GM18867 (cell line): ENCODE measurements around the gene SLC37A1.

ENCODE experiments used
- ATAC-seq: cut with Tn5 transposase; IDR thresholded peaks from one replicate; pipeline ENCODE4 v1.9.1; 2021; ENCODE audit warnings: mild to moderate bottlenecking, moderate library complexity; ENCODE audit not compliant: unreplicated experiment

Gene SLC37A1

DNA sequence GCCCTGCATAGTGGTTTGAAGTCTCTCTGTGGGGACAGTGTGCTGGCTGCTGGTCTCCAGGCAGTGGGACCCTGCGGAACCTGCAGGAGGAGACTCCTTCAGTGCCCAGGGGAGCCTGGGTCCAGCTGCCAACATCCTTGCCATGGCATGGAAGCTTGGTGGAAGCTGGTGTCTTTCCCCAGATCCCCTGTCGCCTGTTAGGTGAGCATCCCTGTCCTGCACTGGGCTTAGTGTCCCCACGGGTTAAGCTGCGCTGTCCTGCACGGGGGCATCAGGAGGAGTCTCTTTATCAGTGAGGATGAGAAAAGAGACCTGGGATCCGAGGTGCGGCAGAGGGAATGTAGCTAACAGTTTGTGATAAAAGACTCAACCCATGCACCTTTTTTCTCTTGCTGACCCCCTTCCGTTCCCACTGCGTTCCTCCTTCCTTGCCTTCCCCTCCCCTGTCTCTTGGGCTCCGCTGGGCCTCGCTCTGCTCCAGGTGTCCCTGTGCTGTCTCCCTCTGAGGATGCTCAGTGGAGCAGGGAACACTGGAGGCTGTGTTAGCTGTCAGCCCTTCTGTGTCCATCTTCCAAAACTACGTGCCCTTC lies 59.3 kb downstream of the SLC37A1 start:
- ATAC-seq, result no peak

DNA sequence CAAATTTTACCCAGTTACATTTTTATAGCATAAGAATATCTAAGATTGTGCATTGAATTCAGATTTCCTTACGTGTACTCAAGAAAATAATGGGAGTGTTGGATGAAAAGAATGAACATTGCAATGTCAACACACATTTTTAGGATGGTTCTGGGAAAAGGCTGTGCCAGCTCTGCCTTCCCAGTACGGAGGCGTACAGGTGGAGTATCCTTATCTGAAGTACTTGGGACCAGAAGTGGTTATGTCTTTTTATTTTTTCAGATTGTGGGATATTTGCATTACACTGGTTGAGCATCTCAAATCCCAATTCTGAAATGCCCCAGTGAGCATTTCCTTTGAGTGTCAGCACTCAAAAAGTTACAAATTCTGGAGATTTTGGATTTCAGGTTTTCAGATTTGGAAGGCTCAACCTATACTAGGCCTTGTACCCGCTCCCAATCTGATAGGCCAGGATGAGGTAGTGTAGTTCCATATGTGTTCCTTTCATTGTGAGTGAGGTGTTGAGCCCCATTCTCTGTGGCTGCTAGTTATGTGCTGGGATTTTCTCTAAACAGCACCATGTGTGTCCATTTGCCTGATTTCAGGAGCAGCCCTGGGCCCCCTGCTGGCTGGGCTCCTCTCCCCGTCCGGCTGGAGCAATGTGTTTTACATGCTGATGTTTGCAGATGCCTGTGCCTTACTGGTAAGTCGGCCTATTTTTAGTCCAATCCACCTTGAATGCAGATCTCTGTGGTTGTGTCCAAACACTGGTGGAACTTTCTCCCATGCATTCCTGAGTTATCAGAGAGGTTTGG lies 60.8 kb downstream of the SLC37A1 start:
- ATAC-seq, result no peak

DNA sequence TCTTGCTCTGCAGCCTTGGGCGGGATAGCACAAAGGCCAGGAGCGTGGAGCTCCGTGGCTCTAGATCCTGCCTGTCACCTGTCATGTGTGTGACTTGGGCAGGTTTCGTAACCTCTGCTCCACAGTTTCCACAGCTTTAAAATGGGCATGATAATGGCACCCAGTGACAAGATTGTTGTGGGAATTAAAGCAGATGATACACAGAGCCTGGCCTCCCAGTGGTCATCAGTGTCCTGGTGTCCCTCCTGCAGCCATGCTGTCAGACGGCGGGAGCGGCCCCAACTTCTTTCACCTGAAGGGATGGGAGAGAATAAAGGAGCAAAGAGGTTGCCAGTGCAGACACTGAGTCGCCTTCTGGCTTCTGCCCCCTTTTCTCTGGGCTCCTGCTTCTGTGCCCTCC lies 61.5 kb downstream of the SLC37A1 start:
- ATAC-seq, result no peak

DNA sequence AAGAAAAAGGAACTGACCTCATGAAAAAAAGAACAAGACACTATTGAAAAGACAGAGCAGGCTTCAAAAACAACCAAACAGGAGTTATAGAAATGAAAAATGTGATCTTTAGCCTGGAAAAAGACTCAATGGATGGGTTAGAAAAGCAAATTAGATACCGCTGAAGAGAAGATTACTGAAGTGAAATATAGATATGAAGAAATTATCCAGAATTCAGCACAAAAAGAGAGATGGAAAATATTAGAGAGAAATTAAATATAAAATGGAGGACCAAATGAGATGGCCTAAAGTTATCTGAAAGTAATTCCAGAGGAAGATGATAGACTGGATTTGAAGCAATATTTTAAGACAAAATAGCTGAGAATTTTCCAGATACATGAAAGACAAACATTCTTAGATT lies 63.0 kb downstream of the SLC37A1 start:
- ATAC-seq, result no peak

DNA sequence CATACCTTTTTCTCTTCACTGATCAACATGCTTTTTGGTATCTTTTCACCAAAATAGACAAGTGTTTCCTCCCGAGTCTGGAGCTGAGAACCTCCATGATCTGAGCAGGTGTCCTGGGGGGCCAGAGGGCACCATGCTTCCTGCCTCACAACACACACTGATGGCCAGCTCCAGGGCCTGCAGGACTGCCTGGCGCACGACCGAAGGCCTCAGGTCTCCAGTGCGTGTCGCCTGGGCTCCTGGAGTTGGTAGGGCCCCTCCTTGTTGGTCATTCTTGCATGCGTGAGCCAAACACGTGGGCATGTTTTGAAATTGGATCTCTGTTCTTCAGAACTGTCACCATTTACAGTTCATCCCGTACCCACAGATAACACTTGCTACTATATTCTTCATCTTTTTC lies 64.4 kb downstream of the SLC37A1 start:
- no peak for ATAC-seq

DNA sequence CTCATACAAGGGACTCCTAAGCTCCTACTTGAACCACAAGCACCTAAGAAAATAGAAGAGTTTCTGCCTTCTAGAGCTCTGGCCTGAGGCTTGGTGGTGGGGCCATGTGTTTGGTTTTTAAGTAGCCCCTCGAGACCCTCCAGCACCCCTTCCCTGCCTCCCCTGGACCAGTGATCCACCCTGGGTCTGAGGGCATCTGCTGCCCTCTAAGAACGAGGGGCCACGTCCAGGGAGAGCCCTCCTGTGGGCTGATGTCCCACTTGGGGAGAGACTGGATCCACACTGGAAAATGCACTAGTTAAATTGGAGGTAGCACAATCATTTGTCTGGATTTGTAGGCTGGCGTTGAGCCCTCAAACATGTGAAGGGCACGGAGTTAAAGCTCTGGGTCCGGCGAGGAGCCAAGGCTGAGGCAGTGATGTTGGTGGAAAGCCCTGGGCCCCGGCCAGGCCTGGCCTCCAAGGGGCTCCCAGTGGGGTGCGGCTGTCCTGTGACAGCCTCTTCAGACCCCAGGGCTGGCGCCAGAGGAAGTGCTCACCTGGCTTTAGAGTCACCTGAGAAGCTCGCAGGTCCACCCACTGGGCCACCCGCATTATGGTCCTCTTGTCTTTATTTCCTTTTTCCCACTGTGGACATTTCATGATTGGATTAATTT lies 65.2 kb downstream of the SLC37A1 start:
- no peak for ATAC-seq

DNA sequence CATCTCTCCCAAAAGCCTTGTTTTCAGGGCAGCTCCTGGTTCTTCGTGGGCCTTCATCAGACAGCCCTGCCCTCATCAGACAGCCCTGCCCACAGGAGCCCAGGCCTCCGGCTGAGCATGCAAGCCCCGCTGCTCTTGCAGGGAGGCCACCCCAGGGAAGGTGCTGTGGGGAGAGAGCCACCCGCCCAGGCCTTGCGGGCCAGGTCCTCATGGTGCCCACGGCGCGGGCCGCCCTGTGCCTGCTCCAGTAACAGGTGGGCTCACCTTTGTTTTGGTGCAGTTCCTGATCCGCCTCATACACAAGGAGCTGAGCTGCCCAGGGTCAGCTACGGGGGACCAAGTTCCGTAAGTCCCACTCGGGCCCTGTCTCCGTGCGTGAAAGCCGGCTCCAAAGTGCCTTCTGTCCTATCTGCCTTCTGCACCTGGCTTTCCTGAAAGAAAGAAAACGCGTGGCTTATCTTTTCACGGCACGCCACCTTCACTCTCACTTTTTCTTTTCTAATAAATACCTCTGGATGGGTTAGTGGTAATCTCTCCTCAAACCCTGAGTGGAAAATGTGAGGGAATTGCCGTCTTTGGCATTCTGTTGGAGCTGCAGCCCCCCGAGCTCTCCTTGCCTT lies 65.9 kb downstream of the SLC37A1 start:
- no peak for ATAC-seq

DNA sequence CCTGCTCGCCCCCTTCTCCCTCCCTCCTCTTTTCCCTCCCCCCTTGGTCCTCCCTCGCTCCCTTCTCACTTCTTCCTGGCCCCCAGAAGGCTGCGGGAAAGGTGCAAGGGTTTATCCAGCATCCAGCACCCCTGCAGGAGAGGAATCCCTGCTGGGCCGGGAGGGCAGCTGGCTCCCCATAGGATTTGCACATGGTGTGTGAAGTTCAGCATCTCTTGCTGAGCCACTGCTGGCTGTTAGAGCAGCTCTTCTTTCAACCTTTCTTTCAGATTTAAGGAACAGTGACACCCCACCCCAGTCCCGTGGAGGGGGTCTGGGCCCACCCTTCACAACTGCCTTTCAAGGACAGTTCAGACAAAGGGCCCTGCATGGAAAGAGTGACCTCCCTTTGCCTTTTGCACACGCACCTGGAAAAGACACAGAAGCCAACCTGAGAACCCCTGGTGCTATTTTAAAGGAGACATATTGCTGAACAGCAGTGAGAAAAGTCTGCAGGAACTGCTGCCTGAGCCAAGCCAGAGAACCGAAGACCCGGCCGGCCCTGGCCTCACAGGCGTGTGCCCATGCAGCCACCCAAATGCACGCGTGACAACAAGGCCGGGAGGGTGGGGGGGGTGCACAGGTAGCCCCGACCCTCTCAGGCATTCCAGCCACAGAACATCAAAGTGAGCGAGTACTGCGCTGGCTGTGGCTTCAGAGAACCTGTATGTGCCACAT lies 66.6 kb downstream of the SLC37A1 start:
- ATAC-seq, result no peak

DNA sequence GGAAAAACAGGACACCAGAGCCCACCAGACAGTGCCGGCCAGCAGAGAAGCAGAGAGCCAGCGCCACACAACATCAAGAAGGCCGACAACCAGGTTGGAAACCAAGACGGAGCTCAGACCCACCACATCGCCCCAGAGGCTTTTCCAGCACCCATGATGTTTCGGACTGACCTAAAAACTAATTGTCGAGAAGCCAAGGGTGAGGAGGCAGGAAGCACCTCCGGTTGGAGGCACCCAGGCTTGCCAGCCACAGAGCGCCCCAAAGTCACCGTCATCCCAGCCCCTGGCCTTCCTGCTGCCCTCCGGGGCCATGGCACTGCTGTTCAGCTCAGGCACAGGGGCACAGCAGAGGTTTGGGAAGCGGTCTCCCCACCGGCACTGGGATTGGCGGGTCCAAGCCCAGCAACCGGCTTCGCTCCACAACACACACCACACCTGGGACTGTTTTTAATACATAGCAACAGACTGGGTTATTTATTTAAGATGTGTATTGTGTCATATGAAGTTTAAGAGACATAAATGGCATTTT lies 67.2 kb downstream of the SLC37A1 start:
- ATAC-seq, result no peak

DNA sequence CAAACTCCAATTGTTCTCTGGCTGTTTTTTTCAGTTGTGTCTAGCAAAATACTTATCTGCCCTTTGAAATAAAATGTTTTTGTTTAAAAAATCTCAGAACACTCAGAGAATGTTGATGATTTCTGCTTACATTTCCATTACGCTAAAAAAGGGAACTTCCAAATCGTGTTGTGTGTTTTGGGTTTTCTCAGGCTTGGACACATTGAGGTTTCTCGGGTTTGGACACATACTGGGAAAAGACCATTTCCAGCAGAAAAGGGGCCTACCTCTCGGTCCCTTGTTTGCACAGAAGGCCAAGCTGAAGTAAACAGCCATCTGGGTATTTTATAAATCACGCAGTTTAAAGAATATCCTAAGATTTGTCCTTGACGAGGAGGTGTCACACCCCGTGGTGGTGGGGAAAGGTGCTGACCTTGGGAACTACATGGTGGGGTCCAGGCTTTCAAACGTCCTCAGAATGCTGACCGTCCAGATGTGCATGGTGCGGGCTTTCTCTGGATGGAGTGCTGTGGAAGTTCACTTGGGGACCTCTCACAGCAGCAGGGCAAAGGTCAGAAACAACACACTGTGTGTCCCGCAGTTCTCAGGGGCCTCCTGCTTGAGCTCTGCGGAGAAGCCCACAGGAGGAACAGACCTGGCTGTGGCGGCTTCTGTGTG lies 67.8 kb downstream of the SLC37A1 start:
- no peak for ATAC-seq

DNA sequence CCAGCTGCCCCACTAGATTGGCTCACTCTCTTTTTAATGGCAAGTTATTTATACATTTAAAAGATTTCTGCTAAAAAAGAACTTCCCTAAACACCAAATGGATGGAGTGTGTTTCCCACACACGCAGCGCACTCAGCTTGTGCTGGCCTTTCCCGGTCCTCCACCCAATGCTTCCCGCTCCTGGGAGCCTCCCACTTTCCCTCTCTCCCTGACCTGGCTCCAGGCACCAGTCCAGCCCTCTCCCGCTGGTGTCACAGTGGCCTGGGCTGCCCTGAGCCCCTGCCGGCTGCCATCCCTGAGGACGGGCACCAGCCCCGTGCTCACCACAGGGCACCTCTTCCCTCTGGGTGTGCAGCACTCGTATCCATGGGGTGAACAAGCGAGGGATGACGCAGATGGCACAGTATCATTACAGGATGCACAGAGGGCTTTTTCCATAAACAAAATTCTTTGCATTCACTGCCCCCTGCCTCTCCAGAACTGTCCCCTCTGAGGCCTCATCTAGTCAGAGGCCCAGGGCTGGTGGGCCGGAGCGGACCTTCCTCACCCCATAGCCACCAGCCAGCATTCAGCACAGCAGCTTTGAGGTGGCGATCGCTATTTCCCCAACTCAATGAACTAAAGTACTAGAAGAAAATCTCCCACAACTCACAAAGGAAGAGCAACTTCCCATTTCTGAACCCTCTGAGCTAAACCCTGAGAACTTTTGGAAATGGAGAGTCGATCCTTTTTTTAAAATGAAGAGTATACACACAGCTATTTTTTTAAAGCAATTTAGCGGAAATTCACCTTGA lies 68.5 kb downstream of the SLC37A1 start:
- ATAC-seq, result no peak

DNA sequence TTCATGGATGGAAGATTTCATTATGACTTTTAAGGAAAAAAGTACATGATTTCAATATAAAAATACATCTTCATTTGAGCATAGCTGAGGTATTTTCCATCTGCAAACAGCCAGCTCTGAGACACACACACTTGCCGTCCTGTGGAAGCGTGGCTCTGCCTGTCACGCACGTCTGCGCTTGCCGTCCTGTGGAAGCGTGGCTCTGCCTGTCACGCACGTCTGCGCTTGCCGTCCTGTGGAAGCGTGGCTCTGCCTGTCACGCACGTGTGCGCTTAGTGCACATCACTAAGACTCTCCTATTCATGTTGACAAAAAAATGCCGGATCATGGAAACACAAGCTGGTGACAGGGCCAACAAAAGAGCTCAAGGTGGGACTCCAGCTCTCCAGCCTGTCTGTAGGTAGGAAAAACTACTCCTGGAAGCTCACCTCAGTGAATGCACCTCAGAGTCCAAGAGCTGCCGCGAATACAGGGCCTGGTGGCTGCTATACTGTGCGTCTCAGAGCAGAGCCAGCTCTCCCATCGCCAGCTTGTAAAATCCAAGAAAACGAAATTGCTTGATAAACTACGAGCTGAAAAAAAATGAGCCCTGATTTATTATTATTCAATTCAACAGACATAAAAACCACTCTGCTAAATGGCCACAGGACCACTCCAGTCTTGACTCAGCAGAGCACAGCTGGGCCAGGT lies 69.3 kb downstream of the SLC37A1 start:
- no peak for ATAC-seq

DNA sequence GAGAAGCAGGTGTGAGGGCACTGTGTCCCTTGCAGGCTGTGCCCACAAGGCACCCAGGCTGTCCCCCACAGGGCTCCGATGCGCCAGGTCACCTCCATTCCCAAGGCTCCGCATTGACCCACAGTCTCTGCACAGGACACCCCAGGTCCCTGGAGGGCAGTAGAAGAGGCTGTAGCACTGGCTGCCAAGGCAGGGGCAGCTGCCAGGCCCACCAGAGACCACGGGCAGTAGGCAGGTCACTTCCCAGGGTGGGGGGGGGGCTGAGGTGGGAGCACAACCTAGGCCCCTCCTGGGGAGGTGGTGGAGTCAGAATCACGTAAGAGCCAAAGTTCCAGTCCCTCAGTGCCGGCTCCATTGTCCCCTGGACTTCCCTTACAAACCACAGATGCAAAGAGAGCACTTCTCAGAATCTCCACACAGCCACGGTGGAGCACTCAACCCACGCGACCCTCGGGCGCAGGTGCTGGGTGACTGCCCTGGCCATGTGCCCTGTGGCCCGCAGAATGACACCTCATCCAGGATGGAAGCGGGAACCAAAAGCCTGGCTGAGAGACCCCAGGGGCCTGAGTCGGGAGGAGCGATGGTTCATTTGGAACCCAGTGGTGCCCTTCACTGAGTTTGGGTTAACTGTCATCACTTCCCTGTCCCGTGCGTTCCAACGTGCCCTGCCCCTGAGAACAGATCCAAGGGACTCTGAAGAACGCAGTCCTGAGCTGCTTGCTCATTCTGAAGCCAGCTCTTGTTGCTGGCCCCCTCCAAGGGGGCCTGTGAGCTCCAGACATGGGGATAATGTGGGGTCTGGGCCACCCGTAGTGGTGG lies 70.0 kb downstream of the SLC37A1 start:
- ATAC-seq, result no peak

DNA sequence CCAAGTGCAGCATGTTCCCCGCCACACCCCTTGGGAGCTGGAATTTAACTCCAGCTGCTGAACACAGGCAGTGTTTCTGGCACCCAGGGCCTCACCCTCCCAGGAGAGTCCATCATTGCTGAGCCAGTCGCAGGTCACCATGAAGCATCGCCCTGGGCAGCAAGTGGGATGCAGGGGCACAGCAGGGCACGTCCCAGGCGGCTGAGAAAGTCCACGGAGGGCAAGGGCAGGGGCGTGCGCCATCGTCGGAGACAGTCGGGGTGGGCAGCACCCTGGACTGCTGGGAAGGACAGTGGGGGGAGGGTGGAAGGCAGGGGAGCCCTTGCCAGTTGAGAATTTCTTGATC lies 70.6 kb downstream of the SLC37A1 start:
- ATAC-seq, result no peak

DNA sequence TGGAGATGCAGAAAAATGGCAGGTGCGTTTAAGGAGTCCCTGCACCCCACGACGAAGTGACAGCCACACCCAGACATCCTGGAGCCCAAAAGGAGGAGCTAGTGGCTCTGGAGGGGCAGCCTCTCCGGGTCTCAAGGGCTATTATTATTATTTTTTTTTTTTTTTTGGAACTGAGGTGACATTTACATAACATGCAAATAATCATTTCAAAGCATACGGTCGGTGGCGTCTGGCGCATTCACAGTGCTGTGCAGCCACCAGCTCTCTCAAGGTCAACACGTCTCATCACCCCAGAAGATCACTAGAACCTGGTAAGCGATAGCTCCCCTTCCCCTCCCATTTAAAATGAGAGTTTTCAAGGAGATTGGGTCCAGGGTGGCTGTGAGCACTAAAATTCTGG lies 72.2 kb downstream of the SLC37A1 start:
- ATAC-seq, result no peak

DNA sequence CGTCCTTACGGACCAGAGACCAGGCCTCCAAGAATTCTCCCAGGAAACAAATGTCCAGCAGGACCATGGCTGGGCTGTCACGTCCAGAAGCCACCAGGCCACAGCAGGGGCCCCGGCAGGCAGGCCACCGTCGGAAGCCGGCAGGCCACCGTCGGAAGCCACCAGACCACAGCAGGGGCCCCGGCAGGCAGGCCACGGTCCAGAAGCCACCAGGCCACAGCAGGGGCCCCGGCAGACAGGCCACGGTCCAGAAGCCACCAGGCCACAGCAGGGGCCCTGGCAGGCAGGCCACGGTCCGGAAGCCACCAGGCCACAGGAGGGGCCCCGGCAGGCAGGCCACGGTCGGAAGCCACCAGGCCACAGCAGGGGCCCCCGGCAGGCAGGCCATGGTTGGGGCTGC lies 72.8 kb downstream of the SLC37A1 start:
- no peak for ATAC-seq

DNA sequence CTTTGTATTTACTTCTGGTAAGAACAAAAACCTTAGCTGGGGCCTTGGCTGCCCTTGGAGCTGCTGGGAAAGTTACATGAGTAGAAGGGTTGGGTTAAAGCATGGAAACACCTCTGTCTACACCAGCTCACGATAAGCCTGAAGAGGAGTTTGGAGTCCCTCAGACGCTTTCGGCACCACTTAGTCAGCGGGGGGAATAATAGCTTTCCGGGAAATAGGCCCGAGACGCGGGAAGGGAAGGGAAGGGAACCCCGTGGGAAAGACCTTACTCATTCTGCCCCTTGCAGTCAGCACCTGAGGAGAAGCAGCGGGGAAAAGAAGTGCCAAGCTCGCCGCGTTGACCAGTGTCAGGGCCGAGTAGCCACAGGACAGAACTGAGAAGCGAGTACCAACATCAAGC lies 73.4 kb downstream of the SLC37A1 start:
- no peak for ATAC-seq

DNA sequence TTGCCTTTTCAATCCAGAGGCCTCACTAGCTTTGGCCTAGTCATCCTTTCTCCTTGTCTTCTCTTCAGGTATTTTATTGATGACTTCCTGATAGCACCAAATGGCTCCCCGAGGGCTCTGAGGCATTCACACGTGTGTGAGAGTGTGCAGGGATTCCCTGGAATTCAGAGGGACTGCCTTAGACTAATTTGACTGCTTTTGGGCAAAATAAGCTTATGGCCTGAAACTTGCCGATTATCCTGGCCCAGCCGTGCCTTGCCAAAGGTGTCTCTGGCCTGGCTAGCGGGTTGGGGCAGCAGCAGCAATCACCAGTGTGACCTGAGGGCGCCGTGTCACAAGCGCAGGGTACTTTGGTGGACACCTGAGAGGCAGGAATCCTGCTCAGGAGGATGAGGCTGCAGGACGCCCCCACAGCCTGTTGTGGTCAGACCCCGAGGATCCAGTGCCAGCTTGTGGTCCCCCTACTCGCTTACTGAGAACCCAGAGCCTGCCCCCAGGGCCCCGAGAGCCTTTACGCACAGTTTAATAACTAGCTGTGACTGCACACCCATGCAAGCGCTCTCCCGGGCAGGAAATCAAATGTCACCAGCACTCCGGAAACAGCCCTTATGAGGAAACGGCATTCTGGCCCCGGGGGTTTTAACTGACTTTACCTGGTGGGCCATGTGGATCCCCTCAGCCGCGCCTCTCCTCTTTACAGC lies 76.9 kb downstream of the SLC37A1 start:
- ATAC-seq, result no peak
